Testis (tissue), 3 donors: ENCODE data around the gene FYB1. TPM values are rescaled to one million over a fixed set of nuclear protein-coding genes. Genes with fewer than 3 reads are reported as not detected.

Experiments used
- DNase-seq: peaks from one replicate; pipeline ENCODE4 v3.0.0-alpha.2; 2019
- H3K27ac ChIP-seq, 2 donors: fragments of 200-600 bp; sonication (generic); one replicate each; pipeline ENCODE4 v1.5.1; 2019
- H3K27me3 ChIP-seq: fragments of 200-600 bp; sonication (generic); one replicate; pipeline ENCODE4 v1.5.1; 2019
- H3K36me3 ChIP-seq: fragments of 200-600 bp; sonication (generic); one replicate; pipeline ENCODE4 v1.5.1; 2017; ENCODE audit warnings: low read depth; ENCODE audit errors: missing control alignments
- H3K4me1 ChIP-seq: fragments of 200-600 bp; sonication (generic); one replicate; pipeline ENCODE4 v1.5.1; 2019
- H3K4me3 ChIP-seq, 2 donors: fragments of 200-600 bp; sonication (generic); one replicate each; pipeline ENCODE4 v1.5.1; 2017 to 2019
- H3K9me3 ChIP-seq: fragments of 200-600 bp; sonication (generic); one replicate; pipeline ENCODE4 v1.5.1; 2017
- CTCF ChIP-seq, 3 experiments: fragments of 450-650 bp in 2 of 3; fragments of 200-600 bp in 1 of 3; sonication (generic) in 1 of 3; IDR thresholded peaks; one replicate each; pipeline ENCODE4 v1.5.1; 2016 to 2019; ENCODE audit warnings: antibody characterized with exemption in 3 of 3, mild to moderate bottlenecking in 2 of 3, moderate library complexity in 1 of 3
- POLR2A ChIP-seq: fragments of 450-650 bp; IDR thresholded peaks from one replicate; pipeline ENCODE4 v1.6.1; 2017; ENCODE audit warnings: antibody characterized with exemption, mild to moderate bottlenecking, moderate library complexity
- WGBS, 2 donors: methylation state at CpG; one replicate each; pipeline ENCODE4 v1.1.5; 2018; 5-methylcytosine and 5-hydroxymethylcytosine counted together
- intact Hi-C: fragments of 100-400 bp; cut with DNase I; formaldehyde crosslinking; loops from one replicate; pipeline ENCODE4 v1.15.1; 2023; ENCODE audit warnings: low total_unique reads
- polyA plus RNA-seq: library from polyadenylated mRNA; stranded (reverse); fragments of 350-450 nt; fragmentation: Illumina TruSeq; extraction: RNeasy Lipid Tissue Mini Kit (QIAGEN cat#74804); gene quantifications from one replicate; pipeline ENCODE4 v1.2.3, GENCODE V29; 2014; ENCODE audit warnings: low read depth, low replicate concordance; ENCODE audit not compliant: insufficient read depth
- total RNA-seq, 2 donors: library from RNA; depleted of rRNA; stranded (reverse); fragments of >200 nt; gene quantifications; one replicate each; pipeline ENCODE4 v1.2.3, GENCODE V29; 2016

The FYB1 gene
- total and polyA plus RNA-seq, 3 donors from 2014 or later = 2.5 to 8.6 (median 6.0) TPM

DNA sequence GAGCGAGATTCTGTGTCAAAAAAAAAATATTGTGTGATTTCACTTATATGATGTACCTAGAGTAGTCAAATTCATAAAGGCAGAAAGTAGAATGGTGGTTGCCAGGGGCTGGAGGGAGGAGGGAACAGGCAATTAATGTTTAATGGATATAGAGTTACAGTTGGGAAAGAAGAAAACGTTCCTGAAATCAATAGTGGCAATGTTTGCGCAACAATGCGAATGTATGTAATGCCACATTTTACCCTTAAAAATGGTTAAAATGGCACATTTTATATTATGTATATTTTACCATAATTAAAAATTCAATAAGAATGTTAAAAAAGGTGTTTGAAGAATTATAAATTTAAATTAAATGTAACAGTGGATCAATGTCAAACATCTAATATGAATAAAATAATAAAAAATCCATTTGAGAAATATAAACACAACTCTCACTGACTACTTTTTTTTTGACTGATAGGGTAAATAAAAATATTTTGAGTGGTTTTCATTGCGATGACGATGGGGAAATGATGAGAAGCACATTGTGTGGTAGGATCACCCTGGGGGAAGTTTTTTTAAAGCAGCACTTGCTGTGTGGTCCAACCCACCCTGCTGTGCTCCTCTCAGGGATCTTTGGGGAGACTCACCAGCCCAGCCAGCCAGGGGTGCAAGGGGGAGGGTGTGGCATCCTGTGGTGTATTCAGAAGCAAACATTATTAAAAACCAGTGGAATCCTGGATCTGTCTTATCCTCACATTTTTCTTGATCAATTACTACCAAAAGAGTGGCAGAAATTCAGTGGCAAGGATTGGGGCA, 4.3 kb downstream of the FYB1 start:
- DNase-seq = no peak

GRCh38 chr5:39213447-39214207, 5.7 kb downstream of the FYB1 start:
- Histone ChIP-seq H3K4me3 (no peak overlapping the region), H3K27me3 (no peaks in the 10 kb centered on the region), H3K4me1 (no peaks in the 10 kb centered on the region), H3K9me3 (no peaks in the 10 kb centered on the region), H3K27ac (no peak overlapping the region), H3K36me3 (no peaks in the 10 kb centered on the region)
- intact Hi-C loops = loop anchor here (10.0 kb wide), 1 partner anchor 361 kb away; no protein-coding TSS in a partner anchor
- 78 to 80% methylated on average over 6 of the region's 6 CpGs for WGBS, 2 donors
- no peak for DNase-seq
- no peak for TF ChIP-seq POLR2A
- no peak for TF ChIP-seq CTCF (IDR thresholded peaks at IDR 0.05)

More for the DNA sequence above, 4.3 kb downstream of the FYB1 start:
- WGBS, 2 donors = 81 to 93% methylated on average over 6 of the region's 6 CpGs
- no peak overlapping the region for H3K27ac ChIP-seq
- H3K36me3 ChIP-seq = no peaks in the 10 kb centered on the region
- no peaks in the 10 kb centered on the region for H3K27me3 ChIP-seq
- intact Hi-C loops = loop anchor here (10.0 kb wide), 1 partner anchor 360 kb away; no protein-coding TSS in a partner anchor
- no peak overlapping the region for H3K4me3 ChIP-seq
- H3K4me1 ChIP-seq = no peaks in the 10 kb centered on the region
- TF ChIP-seq CTCF (IDR thresholded peaks at IDR 0.05) = no peak
- H3K9me3 ChIP-seq = no peaks in the 10 kb centered on the region

- no peaks in the 10 kb centered on the region for H3K27me3 ChIP-seq
- no peak overlapping the region for H3K27ac ChIP-seq
- H3K4me1 ChIP-seq = no peaks in the 10 kb centered on the region
- no peaks in the 10 kb centered on the region for H3K9me3 ChIP-seq
- 57 to 61% methylated on average over 3 of the region's 3 CpGs for WGBS, 2 donors
- TF ChIP-seq CTCF (IDR thresholded peaks at IDR 0.05) (no peak), POLR2A (no peak)
- intact Hi-C loops = loop anchor here (10.0 kb wide), 1 partner anchor 363 kb away; no protein-coding TSS in a partner anchor
- H3K36me3 ChIP-seq = no peaks in the 10 kb centered on the region
- DNase-seq = no peak
- H3K4me3 ChIP-seq = no peak overlapping the region
Observed at GRCh38 chr5:39211773-39212172, 7.6 kb downstream of the FYB1 start.

GRCh38 chr5:39209924-39210323, 9.4 kb downstream of the FYB1 start:
- H3K36me3 ChIP-seq = no peaks in the 10 kb centered on the region
- no peak for DNase-seq
- H3K4me1 ChIP-seq = no peaks in the 10 kb centered on the region
- TF ChIP-seq CTCF (IDR thresholded peaks at IDR 0.05) (no peak), POLR2A (no peak)
- intact Hi-C loops = loop anchor here (10.0 kb wide), 1 partner anchor 365 kb away; no protein-coding TSS in a partner anchor
- H3K9me3 ChIP-seq = no peaks in the 10 kb centered on the region
- no peak overlapping the region for H3K4me3 ChIP-seq
- 68 to 76% methylated on average over 8 to 10 of the region's 10 CpGs for WGBS, 2 donors
- H3K27me3 ChIP-seq = no peaks in the 10 kb centered on the region
- H3K27ac ChIP-seq = no peak overlapping the region
